GM21447 (cell line): ENCODE results near the gene HOXA10.

Source experiments
- ATAC-seq: cut with Tn5 transposase; IDR thresholded peaks from one replicate; pipeline ENCODE4 v1.9.1; 2021; ENCODE audit not compliant: unreplicated experiment

The HOXA10 gene

DNA sequence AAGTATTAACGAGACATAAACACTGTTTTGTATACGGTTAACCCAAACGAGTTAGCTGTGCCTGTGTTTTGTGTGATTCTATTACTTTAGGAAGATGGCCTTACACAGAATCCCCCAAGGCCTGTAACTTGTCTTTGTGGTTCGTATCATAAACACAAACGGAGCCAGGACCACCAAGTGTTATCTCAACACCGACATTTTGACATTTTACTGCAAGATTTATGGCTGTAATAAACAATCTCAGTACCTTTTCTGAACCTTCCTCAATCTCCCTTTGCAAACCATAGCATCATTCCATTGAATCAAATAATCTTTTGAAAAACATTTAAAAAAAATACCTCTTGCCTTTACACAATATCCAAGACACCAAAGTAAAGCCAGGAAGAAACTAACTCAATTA lies 41.1 kb downstream of the HOXA10 start:
- no peak for ATAC-seq

DNA sequence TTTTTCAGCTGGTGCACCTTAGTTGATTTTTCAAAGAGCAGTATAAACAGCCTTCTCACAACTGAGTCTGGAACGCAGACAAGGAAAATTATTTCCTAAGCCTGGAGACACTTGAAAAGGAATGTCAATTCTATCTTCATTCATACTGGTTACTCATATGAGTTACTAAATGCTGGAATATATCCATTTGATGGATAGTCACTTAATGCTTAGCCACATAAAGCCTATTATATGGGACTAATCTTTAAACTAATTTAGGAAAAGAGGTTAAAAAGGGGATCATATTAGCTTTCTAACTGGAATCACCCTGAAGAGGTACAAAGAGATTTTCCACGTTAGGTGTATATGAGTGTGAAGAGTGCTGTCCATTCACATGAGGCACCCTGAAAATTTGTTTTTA lies 41.9 kb downstream of the HOXA10 start:
- no peak for ATAC-seq

DNA sequence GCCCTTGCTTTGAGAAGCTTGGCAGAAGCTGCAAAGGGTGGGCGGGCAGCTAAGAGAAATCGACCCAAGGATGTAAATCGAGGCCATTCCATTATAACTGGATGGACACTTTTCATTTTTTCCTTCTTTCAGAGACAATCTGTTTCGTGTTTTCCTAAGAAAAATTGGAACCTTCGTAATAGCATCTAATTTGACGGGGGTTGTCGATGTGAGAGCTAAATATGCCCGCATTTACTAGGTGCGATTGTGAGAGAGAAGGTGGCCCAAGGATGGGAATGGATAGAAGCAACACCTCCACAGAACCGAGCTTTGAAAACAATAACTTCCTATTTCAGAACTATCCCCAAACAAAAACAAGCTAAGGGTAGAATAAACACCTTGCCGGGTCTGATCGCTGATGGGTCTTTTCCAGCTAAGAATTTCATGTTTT lies 42.7 kb downstream of the HOXA10 start:
- no peak for ATAC-seq

GRCh38 chr7:27130540-27131389 lies 43.4 kb downstream of the HOXA10 start, which contains the start of gene HOXA4:
TSS of gene HOXA4 (minus strand) at chr7:27130757. CDS start at chr7:27130733, 24 bp downstream.
- no peak for ATAC-seq

GRCh38 chr7:27129729-27130539 lies 44.2 kb downstream of the HOXA10 start:
- no peak for ATAC-seq

GRCh38 chr7:27128776-27129728 lies 45.1 kb downstream of the HOXA10 start:
- no peak for ATAC-seq

DNA sequence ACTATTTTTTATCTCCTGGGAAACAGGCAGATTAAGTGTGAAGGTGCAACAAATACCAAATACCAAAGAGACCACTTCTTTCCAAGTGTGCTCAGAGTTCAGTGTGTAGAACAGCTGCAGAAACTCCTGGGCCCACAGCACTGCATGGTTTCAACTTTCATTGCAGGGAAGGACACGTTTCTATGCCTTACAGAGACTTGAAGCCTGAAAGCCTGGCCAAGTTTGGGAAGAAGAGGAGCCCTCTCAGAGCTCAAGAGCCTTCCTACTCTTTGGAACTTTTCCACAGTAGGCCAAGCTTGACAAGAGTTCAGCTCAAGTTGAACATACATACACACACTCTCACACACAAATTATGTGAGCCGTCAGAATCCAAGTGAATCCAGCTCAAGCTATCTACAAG lies 46.1 kb downstream of the HOXA10 start:
- ATAC-seq, result no peak

DNA sequence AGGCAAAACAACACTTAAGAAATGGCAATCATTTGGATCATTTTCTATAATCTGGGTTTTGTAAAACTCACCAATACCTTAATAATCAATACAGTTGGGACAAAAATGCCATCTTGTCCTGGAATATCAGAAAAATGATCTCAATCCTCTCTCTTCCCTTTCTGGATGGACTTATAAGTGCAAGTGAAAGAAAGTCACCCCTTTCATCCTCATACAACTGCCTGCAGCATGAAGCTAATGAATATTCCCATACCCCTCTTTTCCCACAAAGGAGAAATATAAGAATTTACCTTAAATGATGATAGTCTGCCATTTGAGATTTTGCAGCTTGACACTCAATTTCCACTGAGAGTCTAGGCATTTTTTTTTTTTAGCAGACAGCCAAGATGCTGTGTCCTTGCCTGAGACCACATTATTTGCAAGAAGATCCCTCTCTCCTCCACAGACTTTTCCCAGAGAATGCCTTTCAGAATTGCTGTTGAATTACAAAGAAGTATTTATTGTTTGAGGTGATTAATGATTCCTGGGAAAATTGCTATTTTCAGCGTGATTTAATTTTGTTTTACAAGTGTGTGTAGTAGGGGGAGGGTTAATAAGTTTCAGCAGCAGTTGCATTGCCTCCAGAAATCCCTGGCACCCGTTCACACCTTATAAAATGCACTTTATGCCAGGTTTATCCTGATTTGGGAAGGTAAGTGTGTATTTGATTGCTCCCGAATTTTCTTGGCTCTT lies 47.4 kb downstream of the HOXA10 start:
- no peak for ATAC-seq

DNA sequence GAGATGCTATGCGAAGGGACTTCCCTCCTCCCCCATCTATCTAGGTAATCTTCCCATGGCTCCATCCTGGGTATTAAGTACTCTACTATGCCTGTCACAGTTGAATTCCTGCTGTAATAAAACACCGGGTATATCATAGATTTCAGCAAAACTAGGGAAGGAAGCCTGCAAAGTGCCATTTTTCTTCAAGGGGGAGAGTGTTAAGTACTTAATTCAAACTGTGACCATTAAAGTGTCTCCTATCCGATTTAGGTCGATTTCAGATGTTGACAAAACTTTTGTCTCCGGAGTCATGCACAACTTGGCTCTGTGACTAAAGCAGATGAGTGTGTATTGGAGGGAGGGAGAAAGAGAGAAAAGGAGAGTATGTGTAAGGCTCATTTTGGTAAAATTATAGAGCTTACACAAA lies 48.1 kb downstream of the HOXA10 start:
- ATAC-seq, result no peak

- ATAC-seq, result no peak
Measured at GRCh38 chr7:27124902-27125689, 49.0 kb downstream of the HOXA10 start.

GRCh38 chr7:27124096-27124901 lies 49.8 kb downstream of the HOXA10 start:
- no peak for ATAC-seq

- ATAC-seq, result no peak
Measured at GRCh38 chr7:27123477-27124053, 50.6 kb downstream of the HOXA10 start.

DNA sequence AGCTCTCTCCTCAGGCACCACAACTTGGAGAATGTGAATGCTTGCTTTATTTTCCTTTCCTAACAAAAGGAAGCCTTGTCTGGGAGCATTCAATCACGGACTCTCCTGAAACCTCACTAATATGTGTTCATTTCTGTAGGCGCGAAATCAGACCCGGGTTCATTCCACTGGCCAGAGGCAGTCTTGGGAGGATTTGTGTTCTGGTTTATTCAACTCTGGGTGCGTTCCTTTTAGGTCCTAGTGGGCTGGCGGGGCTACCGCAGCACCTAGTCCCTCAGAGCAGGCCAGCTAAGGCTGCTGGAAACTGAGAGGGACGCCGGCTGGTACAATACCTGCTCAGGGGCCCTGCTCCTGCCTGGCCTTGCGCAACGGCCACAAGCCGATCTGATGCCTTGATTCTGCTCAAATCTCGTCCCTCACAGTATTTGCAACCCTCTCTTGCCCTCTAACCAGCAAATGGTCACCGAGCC lies 51.1 kb downstream of the HOXA10 start:
- ATAC-seq, result no peak

DNA sequence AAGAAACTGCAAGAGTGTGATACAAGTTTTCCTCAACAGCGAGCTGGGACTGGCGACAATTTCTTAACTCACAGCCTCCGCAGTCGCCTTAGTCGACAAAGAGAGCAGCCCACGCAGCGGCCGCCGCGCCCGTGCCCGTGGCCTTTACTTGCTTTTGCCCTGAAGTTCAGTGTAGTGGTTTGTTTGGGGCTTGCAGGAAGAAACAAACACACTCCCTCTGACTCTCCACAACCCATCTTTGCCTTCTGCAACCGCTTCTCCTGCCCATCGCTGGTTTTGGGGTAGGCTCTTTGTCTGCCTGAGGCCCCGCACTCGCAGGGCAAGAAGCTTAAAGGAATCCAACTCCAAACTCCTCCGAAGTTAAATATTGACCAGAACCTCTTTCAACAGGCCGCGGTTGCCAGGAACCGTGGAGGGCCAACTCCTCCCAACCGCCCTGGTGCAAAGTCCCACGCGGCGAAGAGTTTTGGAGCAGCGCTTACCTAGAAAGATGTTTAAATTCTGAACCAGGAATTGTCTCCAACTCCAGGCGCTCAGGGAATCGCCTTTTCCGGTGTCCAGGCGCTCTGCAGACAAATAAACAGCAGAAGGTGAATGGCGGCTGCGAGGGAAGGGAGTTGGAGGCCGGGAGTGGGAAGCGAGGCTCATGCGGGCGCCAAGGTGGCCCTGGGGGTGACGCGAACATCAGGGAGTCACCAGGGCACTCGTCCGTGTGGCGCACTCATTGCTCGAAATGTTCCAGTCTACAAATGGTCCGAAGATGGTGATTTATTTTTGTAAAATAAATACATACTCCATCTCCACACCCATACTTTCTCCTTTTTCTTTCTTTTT lies 51.8 kb downstream of the HOXA10 start:
- no peak for ATAC-seq

GRCh38 chr7:27121684-27122076 lies 52.4 kb downstream of the HOXA10 start:
- ATAC-seq, result no peak
